Hepatocyte (in vitro differentiated cells): Measurements from ENCODE around the gene ADAMTSL3. TPM values are rescaled to one million over a fixed set of nuclear protein-coding genes. Genes with fewer than 3 reads are reported as not detected.

Experiments
- DNase-seq: peaks from one replicate; pipeline ENCODE4 v3.0.0-alpha.2; 2016; ENCODE audit warnings: low spot score
- H2AFZ ChIP-seq: fragments of 200-600 bp; sonication (generic); 2 replicates; pipeline ENCODE4 v1.6.0; 2016; ENCODE audit warnings: antibody characterized with exemption, mild to moderate bottlenecking
- H3K27ac ChIP-seq: fragments of 200-600 bp; sonication (generic); 2 replicates; pipeline ENCODE4 v1.5.1; 2016; ENCODE audit warnings: mild to moderate bottlenecking
- H3K27me3 ChIP-seq: fragments of 200-600 bp; sonication (generic); 2 replicates; pipeline ENCODE4 v1.6.1; 2016
- H3K36me3 ChIP-seq: fragments of 200-600 bp; sonication (generic); replicated peaks from 2 replicates; pipeline ENCODE4 v1.5.1; 2016; ENCODE audit warnings: low read depth; ENCODE audit not compliant: insufficient read depth
- H3K4me1 ChIP-seq: fragments of 200-600 bp; sonication (generic); 2 replicates; pipeline ENCODE4 v1.5.1; 2016; ENCODE audit warnings: mild to moderate bottlenecking, moderate library complexity; ENCODE audit not compliant: insufficient read depth
- H3K4me2 ChIP-seq: fragments of 200-600 bp; sonication (generic); 2 replicates; pipeline ENCODE4 v1.6.0; 2016
- H3K4me3 ChIP-seq: fragments of 200-600 bp; sonication (generic); 2 replicates; pipeline ENCODE4 v1.5.1; 2016; ENCODE audit warnings: mild to moderate bottlenecking
- H3K79me2 ChIP-seq: fragments of 200-600 bp; sonication (generic); 2 replicates; pipeline ENCODE4 v1.6.0; 2017; ENCODE audit warnings: mild to moderate bottlenecking
- H3K9me2 ChIP-seq: fragments of 200-600 bp; sonication (generic); replicated peaks from 2 replicates; pipeline ENCODE4 v1.6.0; 2017; ENCODE audit warnings: mild to moderate bottlenecking; ENCODE audit not compliant: insufficient read depth
- H3K9me3 ChIP-seq: fragments of 200-600 bp; sonication (generic); 2 replicates; pipeline ENCODE4 v1.5.1; 2016; ENCODE audit warnings: low read depth, mild to moderate bottlenecking
- H4K20me1 ChIP-seq: fragments of 200-600 bp; sonication (generic); 2 replicates; pipeline ENCODE4 v1.6.0; 2016; ENCODE audit warnings: mild to moderate bottlenecking; ENCODE audit not compliant: insufficient read depth, poor library complexity, severe bottlenecking
- CTCF ChIP-seq: fragments of 200-600 bp; sonication (generic); IDR thresholded peaks from 2 replicates; pipeline ENCODE4 v1.5.1; 2016; ENCODE audit warnings: antibody characterized with exemption, mild to moderate bottlenecking; ENCODE audit not compliant: poor library complexity
- EZH2 ChIP-seq: fragments of 200-600 bp; sonication (generic); IDR thresholded peaks from 2 replicates; pipeline ENCODE4 v1.6.1; 2016; ENCODE audit warnings: antibody characterized with exemption, mild to moderate bottlenecking, borderline replicate concordance
- EZH2phosphoT487 ChIP-seq: fragments of 200-600 bp; sonication (generic); IDR thresholded peaks from one replicate; pipeline ENCODE4 v1.6.1; 2018; ENCODE audit warnings: antibody characterized with exemption, mild to moderate bottlenecking, low read depth, moderate library complexity; ENCODE audit not compliant: unreplicated experiment, severe bottlenecking
- WGBS: methylation state at CpG from one replicate; pipeline ENCODE4 v1.1.6; 2016; ENCODE audit warnings: low lambda C conversion rate; ENCODE audit errors: missing lambda C conversion rate; 5-methylcytosine and 5-hydroxymethylcytosine counted together
- polyA plus RNA-seq: library from polyadenylated mRNA; unstranded; fragments of >200 nt; fragmentation: Nextera tagmentation; extraction: Ambion mirVana; gene quantifications from 2 replicates; pipeline ENCODE4 v1.2.1, GENCODE V29; 2016
- total RNA-seq: library from RNA; depleted of rRNA; stranded (reverse); fragments of >200 nt; gene quantifications from 2 replicates; pipeline ENCODE4 v1.2.3, GENCODE V29; 2014

Gene ADAMTSL3
- total and polyA plus RNA-seq, 2 experiments from 2014 or later = 5.0 to 5.2 TPM

GRCh38 chr15:83998486-83998885 lies 344.6 kb downstream of the ADAMTSL3 start:
- H2AFZ ChIP-seq = no peak overlapping the region
- no peak overlapping the region for H3K27ac ChIP-seq

GRCh38 chr15:83999396-84000135 lies 345.6 kb downstream of the ADAMTSL3 start:
- Histone ChIP-seq H3K9me3 (no peaks in the 10 kb centered on the region), H3K27me3 (no peaks in the 10 kb centered on the region), H4K20me1 (no peaks in the 10 kb centered on the region), H3K4me2 (no peak overlapping the region), H3K27ac (no peak overlapping the region), H3K4me3 (no peak overlapping the region), H2AFZ (no peak overlapping the region), H3K4me1 (no peaks in the 10 kb centered on the region), H3K9me2 (no peaks in the 10 kb centered on the region), H3K36me3 (no peaks in the 10 kb centered on the region), H3K79me2 (no peaks in the 10 kb centered on the region)
- TF ChIP-seq EZH2 (no peak), EZH2phosphoT487 (no peak), CTCF (no peak)
- WGBS = 74% methylated on average over 6 of the region's 6 CpGs
- no peak for DNase-seq

More at GRCh38 chr15:83998486-83998885, 344.6 kb downstream of the ADAMTSL3 start:
- TF ChIP-seq CTCF = no peak
- TF ChIP-seq EZH2phosphoT487 = no peak
- TF ChIP-seq EZH2 = no peak
- Histone ChIP-seq H3K9me2 (no peaks in the 10 kb centered on the region), H3K4me3 (no peak overlapping the region), H3K4me1 (no peaks in the 10 kb centered on the region), H3K4me2 (no peak overlapping the region), H3K9me3 (no peaks in the 10 kb centered on the region), H4K20me1 (no peaks in the 10 kb centered on the region), H3K36me3 (no peaks in the 10 kb centered on the region), H3K27me3 (no peaks in the 10 kb centered on the region), H3K79me2 (no peaks in the 10 kb centered on the region)
- no peak for DNase-seq
- WGBS = 81% methylated on average over 2 of the region's 2 CpGs

- no peaks in the 10 kb centered on the region for H4K20me1 ChIP-seq
- H2AFZ ChIP-seq = no peak overlapping the region
- no peaks in the 10 kb centered on the region for H3K9me2 ChIP-seq
- DNase-seq = no peak
- no peak overlapping the region for H3K4me3 ChIP-seq
- no peaks in the 10 kb centered on the region for H3K9me3 ChIP-seq
- 99% methylated on average over 5 of the region's 5 CpGs for WGBS
- no peaks in the 10 kb centered on the region for H3K27me3 ChIP-seq
- H3K36me3 ChIP-seq = no peaks in the 10 kb centered on the region
- H3K4me1 ChIP-seq = no peaks in the 10 kb centered on the region
- H3K79me2 ChIP-seq = no peaks in the 10 kb centered on the region
- H3K4me2 ChIP-seq = no peak overlapping the region
- H3K27ac ChIP-seq = no peak overlapping the region
- TF ChIP-seq EZH2phosphoT487 (no peak), CTCF (no peak)
Observed at GRCh38 chr15:84001037-84001436, 347.1 kb downstream of the ADAMTSL3 start.

- H3K4me2 ChIP-seq = no peak overlapping the region
- no peak for TF ChIP-seq EZH2phosphoT487
- TF ChIP-seq EZH2 = no peak
- TF ChIP-seq CTCF = no peak
Observed at GRCh38 chr15:84001655-84002054, 347.7 kb downstream of the ADAMTSL3 start.

More at GRCh38 chr15:84001655-84002054, 347.7 kb downstream of the ADAMTSL3 start:
- H3K27ac ChIP-seq = no peak overlapping the region
- DNase-seq = no peak
- no peaks in the 10 kb centered on the region for H3K79me2 ChIP-seq
- H3K27me3 ChIP-seq = no peaks in the 10 kb centered on the region
- no peaks in the 10 kb centered on the region for H3K9me2 ChIP-seq
- no peaks in the 10 kb centered on the region for H3K4me1 ChIP-seq
- H4K20me1 ChIP-seq = no peaks in the 10 kb centered on the region
- no peak overlapping the region for H2AFZ ChIP-seq
- H3K36me3 ChIP-seq = no peaks in the 10 kb centered on the region
- H3K4me3 ChIP-seq = no peak overlapping the region
- H3K9me3 ChIP-seq = no peaks in the 10 kb centered on the region
